Measurements from ENCODE around the gene CELF6.

DNA sequence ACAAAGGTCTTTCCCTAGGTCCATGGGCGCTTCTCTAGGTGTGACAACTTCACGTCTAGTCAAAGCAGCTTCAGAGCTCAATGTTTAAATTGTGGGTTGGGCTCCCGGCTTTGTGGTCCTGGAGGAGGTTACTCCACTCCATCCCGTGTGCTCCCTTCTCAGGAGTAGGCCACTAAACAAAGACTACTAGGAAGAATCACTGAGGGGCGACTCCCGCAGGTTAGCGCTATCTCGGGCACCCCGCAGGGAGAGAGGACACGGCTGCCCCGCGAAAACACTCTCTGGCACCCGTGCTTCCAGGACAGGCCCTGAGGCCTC lies 48.1 kb downstream of the CELF6 start:
- TF ChIP-seq, protein P1, sequence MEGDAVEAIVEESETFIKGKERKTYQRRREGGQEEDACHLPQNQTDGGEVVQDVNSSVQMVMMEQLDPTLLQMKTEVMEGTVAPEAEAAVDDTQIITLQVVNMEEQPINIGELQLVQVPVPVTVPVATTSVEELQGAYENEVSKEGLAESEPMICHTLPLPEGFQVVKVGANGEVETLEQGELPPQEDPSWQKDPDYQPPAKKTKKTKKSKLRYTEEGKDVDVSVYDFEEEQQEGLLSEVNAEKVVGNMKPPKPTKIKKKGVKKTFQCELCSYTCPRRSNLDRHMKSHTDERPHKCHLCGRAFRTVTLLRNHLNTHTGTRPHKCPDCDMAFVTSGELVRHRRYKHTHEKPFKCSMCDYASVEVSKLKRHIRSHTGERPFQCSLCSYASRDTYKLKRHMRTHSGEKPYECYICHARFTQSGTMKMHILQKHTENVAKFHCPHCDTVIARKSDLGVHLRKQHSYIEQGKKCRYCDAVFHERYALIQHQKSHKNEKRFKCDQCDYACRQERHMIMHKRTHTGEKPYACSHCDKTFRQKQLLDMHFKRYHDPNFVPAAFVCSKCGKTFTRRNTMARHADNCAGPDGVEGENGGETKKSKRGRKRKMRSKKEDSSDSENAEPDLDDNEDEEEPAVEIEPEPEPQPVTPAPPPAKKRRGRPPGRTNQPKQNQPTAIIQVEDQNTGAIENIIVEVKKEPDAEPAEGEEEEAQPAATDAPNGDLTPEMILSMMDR (IDR thresholded peaks at IDR 0.05; ENCODE audit: low read depth, low read length, poor library complexity, severe bottlenecking): no peak
- TF ChIP-seq EZH2phosphoT487 (IDR thresholded peaks at IDR 0.05; ENCODE audit: borderline replicate concordance, low read length): no peak
